Measurements from ENCODE around the gene LSAMP.

Gene LSAMP

DNA sequence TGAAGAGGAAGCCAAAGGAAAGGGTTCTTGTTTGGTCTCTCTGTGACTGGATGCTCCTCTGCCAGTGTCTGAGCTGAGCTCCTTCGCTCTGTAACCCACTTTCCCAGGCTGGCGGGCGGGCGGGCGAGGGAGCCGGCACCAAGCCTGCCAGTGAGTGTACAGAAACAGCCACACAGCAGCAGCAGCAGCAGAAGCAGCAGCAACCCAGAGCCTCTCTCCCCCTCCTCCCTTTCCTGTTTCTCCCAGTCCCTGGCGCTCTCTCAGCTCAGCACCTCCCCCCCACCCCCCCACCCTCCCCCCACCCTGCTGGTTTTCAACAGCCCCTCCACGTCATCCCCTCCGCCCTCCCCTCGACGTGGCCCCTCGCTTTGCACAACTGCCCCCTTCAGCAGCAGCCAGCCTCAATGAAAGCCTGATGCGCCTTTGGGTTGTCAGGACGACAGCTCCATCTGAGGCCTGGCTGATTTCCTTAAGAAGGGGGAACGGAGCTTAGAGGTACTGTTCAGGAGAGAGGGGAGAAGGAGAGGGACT, at the start of gene LSAMP:
Gene LSAMP (minus strand): TSS at position 177 of the 531 bp plus-strand sequence.
- DNase-seq, result no peak

- no peak for DNase-seq
Observed at GRCh38 chr3:116492379-116492778, 47.1 kb upstream of the LSAMP start.

- DNase-seq, result no peak
Observed at GRCh38 chr3:116483135-116483534, 37.8 kb upstream of the LSAMP start.

DNA sequence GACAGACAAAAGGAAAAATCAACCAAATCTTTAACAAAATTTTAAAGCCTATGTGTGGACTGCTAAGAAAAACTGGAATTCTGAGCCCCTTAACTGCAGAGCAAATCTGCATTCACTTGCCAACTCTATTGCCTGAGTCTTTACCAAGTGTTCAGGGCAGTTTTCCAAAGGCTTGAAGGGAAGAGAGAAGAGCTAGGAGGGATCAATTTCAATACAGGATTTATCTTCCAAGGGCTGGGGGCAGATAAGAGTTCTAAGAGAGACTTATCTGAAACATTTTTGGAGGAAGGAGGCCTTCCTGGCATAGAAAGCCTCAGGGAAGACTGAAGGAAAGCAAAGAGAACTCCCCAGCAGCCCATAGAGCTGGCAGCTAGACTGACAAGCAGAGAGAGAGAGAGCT, 31.4 kb upstream of the LSAMP start:
- DNase-seq, result no peak

DNA sequence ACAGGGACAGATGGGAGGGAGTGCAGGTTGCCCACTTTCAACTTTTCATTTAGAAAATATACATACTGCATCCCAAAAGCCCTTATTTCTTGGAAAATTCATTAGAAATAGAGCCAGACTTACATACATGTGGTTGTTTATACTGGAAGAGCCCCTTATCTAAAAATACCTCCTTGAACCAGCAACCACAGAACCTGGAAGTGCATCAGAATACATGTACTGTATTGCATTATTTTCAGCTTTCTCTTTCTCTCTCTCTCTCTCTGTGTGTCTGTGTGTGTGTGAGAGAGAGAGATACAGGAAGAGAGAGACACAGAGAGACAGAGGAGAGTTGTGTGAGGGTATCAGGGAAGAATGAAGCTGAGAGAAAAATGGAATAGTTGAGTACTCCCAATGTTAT, 29.5 kb upstream of the LSAMP start:
- no peak for DNase-seq

GRCh38 chr3:116474032-116474780, 28.9 kb upstream of the LSAMP start:
- no peak for DNase-seq

DNA sequence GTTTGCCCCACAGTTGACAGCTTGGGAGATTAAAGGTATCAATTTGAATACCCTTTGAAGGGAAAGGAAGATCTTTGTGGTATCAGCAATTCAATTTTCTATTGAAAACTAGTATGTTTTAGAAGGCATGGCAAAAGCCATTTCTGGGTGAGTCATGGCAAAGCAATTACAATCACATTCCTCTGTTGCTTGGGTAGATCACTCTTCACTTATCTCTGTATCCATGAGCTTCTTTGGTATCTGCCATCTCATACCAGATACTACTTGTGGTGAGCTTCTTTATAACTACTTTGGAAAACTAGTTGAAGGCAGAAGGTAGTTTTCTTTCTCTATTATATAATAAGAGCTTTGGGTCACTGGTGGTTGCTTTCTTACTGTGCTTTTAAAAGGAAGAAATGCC, 28.3 kb upstream of the LSAMP start:
- DNase-seq, result no peak

DNA sequence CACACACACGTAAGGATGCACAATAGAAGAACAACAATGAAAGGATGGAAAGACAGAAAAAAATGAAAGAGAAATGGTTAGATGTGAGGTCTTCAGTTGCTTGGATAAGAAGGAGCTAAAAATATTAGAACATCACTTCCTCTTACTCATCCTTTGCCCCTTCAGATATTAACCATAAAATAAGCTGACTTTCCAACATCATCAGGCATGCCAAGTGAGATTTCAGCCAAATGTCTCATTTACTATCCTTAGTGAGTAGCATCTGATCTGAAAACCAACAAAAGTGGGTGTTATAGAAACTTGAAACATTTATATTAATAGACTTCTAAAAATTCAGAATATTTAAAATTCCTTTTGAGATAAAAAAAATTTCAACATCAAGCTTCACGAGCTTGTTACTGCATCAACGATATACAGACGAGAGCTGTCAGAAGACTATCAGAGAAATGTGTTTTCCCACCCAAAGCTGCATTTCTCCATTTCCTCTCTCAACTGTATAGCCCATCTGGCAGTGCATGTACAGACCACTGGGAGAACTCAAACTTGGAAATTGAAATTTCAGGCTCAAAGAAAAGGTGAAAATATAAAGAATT, 25.4 kb upstream of the LSAMP start:
- DNase-seq, result no peak

DNA sequence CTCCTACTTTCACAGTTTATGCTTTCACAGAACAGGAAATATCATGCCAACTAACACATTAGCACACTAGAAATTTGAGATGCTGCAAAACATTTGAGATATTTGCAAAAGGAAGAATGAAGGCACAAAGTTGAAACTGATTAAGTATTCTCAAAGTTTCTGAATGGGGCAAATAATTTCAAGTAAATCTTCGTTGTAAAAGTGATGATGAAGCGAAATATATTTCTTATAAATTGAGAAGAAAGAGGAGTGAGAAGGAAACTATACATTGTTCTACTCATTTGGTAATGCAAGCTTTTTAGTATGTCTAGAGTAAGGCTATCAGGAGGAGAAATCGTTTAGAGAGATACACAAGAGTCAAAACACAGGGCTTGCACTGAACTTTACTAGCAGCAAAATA, 24.3 kb upstream of the LSAMP start:
- DNase-seq, result no peak

DNA sequence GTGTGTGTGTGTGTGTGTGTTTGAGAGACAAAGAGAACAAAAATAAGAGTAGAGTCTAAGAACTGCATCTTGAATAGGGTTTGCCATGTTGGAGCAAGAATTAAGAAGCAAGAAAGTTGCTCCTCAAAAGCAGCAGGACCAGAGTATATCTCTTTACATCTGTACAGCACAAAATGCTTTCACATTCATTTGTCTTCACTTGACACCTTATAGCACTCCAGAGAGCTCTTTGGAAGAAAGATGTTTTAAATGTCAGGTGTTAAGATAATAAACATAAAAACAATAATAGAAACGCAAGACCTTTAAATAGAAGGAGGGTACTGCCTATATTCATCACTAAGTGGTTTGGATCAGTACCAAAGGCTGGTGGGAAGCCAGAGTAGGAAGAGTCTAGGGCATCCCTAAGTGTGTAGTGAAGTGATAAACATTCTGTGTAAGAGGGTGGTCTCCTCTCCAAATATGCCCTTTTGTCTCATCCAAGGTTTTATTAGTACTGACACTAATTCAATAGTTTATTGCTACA, 19.1 kb upstream of the LSAMP start:
- DNase-seq, result no peak

DNA sequence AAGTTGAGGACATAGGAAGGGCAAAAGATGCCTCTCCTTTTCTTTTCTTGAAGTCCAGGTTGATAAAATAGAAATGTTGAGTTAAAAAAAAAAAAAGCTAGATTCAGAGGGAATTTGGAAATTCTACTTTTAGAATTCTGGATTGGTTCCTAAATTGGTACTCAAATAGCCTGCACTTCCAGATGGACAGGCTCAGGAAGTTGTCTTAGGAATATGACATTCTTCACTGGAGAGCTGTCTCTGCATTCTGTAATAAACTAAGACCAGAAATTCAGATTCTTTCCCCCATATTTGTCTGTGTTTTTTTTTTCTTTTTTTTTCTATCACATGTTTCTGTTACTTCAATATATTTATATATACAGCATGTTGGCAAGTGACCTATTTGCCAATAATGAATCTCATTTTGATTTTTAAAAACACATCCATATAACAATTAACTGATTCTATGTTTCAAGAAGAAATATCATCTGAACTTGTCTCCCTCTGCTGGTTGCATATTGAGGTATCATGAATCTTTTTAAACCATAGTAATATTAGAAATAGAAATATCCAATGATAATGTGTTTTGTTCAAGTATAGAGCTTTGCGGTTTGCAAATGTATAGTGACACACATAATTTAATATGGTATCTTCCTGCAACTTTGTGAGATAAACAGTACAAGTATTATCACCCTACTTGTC, 8.5 kb upstream of the LSAMP start:
- no peak for DNase-seq

GRCh38 chr3:116449546-116450350, 4.5 kb upstream of the LSAMP start:
- DNase-seq, result no peak

DNA sequence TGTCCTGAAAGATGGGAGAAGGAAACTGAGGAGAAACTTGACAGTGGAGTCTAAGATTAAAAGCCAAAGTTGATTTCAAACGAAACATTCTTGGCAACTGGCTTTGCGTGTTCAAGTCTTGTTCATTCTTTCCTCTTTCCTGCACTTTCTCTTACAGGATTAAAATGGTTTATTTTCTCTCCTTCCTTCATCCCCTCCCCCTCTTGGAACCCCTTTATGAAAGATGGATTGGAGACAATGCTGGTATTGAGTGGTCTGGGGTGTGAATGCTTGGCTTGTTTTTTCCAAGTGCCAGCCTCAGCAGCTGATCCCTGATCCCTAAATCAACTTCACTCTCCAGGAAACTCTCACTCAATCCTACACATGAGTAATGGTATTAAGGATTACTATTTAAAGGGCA, 703 bp upstream of the LSAMP start:
- DNase-seq, result no peak

DNA sequence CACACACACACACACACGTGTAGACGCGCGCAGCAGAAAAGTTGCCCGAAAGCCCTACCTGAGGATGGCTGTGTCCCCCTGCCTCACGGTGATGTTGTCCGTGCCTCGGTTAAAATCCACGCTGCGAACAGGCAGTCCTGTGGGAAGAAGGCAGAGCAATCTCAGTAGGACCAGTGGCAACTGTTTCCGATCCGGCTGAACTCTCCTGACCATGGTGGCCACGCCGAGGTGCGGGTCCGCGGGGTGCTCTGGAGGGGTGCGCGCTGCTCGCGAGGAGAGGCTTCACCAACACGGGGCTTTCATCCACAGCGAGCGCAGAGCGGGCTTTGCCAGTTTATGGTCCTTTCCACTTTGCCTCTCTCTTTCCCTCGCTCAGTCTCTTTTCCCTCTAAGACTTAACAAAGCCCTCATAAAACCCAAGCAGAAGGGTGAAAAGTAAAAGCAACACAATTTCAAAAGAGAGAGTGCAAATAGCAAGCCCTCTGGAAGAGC, 422 bp downstream of the LSAMP start:
- no peak for DNase-seq

GRCh38 chr3:116444115-116444747, 1.1 kb downstream of the LSAMP start:
- DNase-seq, result no peak

DNA sequence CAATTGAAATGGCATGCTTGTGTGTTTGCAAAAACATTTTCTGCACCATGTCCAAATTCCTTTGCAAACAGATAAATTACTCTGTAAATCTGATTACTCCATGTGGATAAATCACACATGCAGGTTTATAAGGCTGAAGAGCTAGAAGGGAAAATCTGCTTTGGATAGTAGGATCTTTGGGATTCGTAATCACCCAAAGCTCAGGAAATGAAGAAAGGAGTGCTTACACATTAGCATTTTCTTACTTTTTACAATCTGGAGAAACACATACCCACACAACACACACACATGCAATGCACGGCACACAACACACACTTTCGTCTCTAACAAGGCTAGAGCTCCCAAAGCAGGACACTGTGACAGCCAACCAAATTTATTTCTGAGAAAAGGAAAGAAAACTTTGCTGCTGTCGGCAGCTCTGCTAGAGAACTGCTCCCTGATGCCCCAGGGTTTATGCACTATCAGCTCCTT, 2.1 kb downstream of the LSAMP start:
- no peak for DNase-seq

DNA sequence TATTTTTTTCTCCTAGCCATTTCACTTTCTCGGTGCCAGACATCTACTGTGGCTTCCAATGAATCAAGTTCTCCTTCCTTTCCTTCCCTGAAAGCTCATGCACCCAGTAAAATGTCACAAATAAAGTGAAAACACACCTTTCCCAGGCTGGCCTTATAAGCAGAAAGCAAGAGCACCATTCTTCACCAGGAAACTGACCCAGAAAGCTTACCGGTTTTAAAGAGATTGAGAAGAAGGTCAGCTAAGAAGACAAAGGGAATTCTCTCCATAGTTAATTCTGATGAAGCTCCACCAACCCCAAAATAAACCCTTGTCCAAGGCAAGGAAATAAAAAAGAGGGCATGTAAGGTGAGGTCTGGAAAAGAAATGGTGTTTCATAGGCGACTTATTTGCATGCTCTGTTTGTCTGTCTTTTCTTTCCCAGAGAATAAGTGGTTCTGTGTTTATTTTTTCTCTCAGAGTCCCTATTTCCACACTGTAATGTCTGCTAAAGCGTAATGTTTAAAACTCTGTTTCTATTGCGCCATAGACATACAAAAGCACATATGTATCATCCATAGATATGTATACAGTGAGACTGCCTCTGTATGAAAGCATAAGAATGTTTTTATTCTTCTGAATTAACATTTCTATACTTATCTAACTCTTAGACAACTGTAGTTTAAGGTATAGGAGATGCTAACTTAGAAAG, 2.8 kb downstream of the LSAMP start:
- no peak for DNase-seq

DNA sequence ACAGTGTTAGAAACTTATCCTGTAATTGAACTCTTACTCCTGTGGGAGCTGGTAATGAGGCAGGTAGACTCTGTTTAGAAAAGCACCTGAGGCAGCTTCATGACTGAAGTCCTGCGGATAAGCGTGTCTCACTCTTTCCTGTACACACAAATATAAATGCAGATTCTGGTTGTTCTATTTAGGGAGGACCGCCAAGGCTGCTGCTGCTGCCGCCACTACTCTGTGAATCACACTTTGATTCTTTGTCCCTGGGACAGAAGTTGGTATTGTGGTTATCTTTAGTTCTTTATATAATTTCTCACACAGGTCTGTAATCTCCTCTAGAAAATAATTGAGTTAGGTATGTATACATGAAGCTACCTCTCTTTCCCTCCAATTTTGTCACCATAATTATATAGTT, 3.6 kb downstream of the LSAMP start:
- DNase-seq, result no peak

- DNase-seq, result no peak
Observed at GRCh38 chr3:116440196-116440595, 5.1 kb downstream of the LSAMP start.

GRCh38 chr3:116433552-116433951, 11.7 kb downstream of the LSAMP start:
- DNase-seq, result no peak

- no peak for DNase-seq
Observed at GRCh38 chr3:116432795-116433194, 12.5 kb downstream of the LSAMP start.

Measured in GF-D8 (cell line).